GM18951 (cell line): ENCODE measurements around the gene AIP.

Source experiments
- POLR2A ChIP-seq: IDR thresholded peaks from 4 replicates; pipeline ENCODE4 v1.6.1; 2011; ENCODE audit warnings: mild to moderate bottlenecking; ENCODE audit not compliant: insufficient read length, insufficient read depth; ENCODE audit errors: extremely low read depth
- in situ Hi-C: fragments of 300-500 bp; cut with MboI; formaldehyde crosslinking; loops from one replicate; pipeline ENCODE4 v1.12.0; 2022; ENCODE audit warnings: low sequenced_read_pairs, mixed read lengths, inconsistent platforms; ENCODE audit not compliant: unreplicated experiment

The AIP gene

GRCh38 chr11:67495234-67496005 is 12.6 kb downstream of the AIP start:
- in situ Hi-C loops = no loop called here
- no peak for TF ChIP-seq POLR2A

- TF ChIP-seq POLR2A = no peak
- in situ Hi-C loops = no loop called here
Measured at GRCh38 chr11:67496113-67496512, 13.3 kb downstream of the AIP start.

GRCh38 chr11:67497656-67498291 is 14.9 kb downstream of the AIP start:
- in situ Hi-C loops = no loop called here
- no peak for TF ChIP-seq POLR2A

GRCh38 chr11:67498544-67498972 is 15.7 kb downstream of the AIP start:
- in situ Hi-C loops = no loop called here
- TF ChIP-seq POLR2A = no peak

- TF ChIP-seq POLR2A = no peak
- in situ Hi-C loops = no loop called here
Measured at GRCh38 chr11:67499808-67500483, 17.1 kb downstream of the AIP start.

- in situ Hi-C loops = no loop called here
- no peak for TF ChIP-seq POLR2A
Measured at GRCh38 chr11:67500484-67500821, 17.6 kb downstream of the AIP start.

- TF ChIP-seq POLR2A = no peak
- in situ Hi-C loops = no loop called here
Measured at GRCh38 chr11:67500831-67501715, 18.2 kb downstream of the AIP start.

GRCh38 chr11:67501854-67502253 is 19.0 kb downstream of the AIP start:
- no peak for TF ChIP-seq POLR2A
- in situ Hi-C loops = no loop called here

GRCh38 chr11:67502328-67502979 is 19.6 kb downstream of the AIP start:
- no peak for TF ChIP-seq POLR2A

GRCh38 chr11:67503119-67504004 is 20.5 kb downstream of the AIP start:
- in situ Hi-C loops = no loop called here
- TF ChIP-seq POLR2A = no peak

More at GRCh38 chr11:67502328-67502979, 19.6 kb downstream of the AIP start:
- in situ Hi-C loops = no loop called here
